HepG2 (cell line): ENCODE data around the gene ABHD12.

Experiments used
- CBFB ChIP-seq: sonication (generic); formaldehyde crosslinking; IDR thresholded peaks from 2 replicates; pipeline ENCODE4 v1.4.0; 2020; ENCODE audit warnings: missing genetic modification reagents
- EED ChIP-seq: sonication (generic); formaldehyde crosslinking; IDR thresholded peaks from 2 replicates; pipeline ENCODE4 v1.5.0; 2020; ENCODE audit warnings: mild to moderate bottlenecking, missing genetic modification reagents
- ISX ChIP-seq: sonication (generic); formaldehyde crosslinking; conservative IDR thresholded peaks from 2 replicates; pipeline ENCODE4 v1.5.0; 2020; ENCODE audit warnings: missing genetic modification reagents
- MAFF ChIP-seq: IDR thresholded peaks from 2 replicates; pipeline ENCODE4 v1.6.1; 2011; ENCODE audit warnings: low read depth, low read length, improper control_type of control experiment
- MXI1 ChIP-seq: IDR thresholded peaks from 3 replicates; pipeline ENCODE4 v1.6.1; 2012; ENCODE audit warnings: low read depth, low read length, inconsistent platforms, borderline replicate concordance
- RFXANK ChIP-seq: IDR thresholded peaks from 2 replicates; pipeline ENCODE4 v1.6.1; 2016
- SNAI1 ChIP-seq: sonication (generic); formaldehyde crosslinking; IDR thresholded peaks from 2 replicates; pipeline ENCODE4 v1.5.0; 2020; ENCODE audit warnings: mild to moderate bottlenecking, missing genetic modification reagents, borderline replicate concordance
- SOX5 ChIP-seq: IDR thresholded peaks from 2 replicates; pipeline ENCODE4 v1.6.1; 2016; ENCODE audit warnings: borderline replicate concordance
- TAF1 ChIP-seq: sonication (generic); formaldehyde crosslinking; IDR thresholded peaks from 2 replicates; pipeline ENCODE4 v1.4.0; 2020; ENCODE audit warnings: missing genetic modification reagents
- XRCC5 ChIP-seq: fragments of 200-400 bp; formaldehyde crosslinking; optimal IDR thresholded peaks from 2 replicates; pipeline ENCODE3; 2017; ENCODE audit warnings: mild to moderate bottlenecking, low read length
- ZNF761 ChIP-seq: sonication (generic); formaldehyde crosslinking; conservative IDR thresholded peaks from 2 replicates; pipeline ENCODE4 v1.4.0; 2020; ENCODE audit warnings: mild to moderate bottlenecking, missing genetic modification reagents

GRCh38 chr20:25376886-25377285 lies 13.7 kb downstream of the ABHD12 start:
- TF ChIP-seq TAF1 (CRISPR knock-in tag) (no peak), XRCC5 (no peak), SNAI1 (CRISPR knock-in tag) (no peak), ZNF761 (CRISPR knock-in tag) (no peak), ISX (CRISPR knock-in tag) (no peak), CBFB (CRISPR knock-in tag) (no peak), MXI1 (no peak), EED (CRISPR knock-in tag) (no peak), SOX5 (CRISPR knock-in tag) (no peak), MAFF (no peak), RFXANK (no peak)
